Activated CD4-positive, alpha-beta memory T cell treated with anti-CD3 and anti-CD28 coated beads for 36 hours (primary cell): ENCODE measurements around the gene SNTG2. TPM values are rescaled to one million over a fixed set of nuclear protein-coding genes. Genes with fewer than 3 reads are reported as not detected.
A peak's percentile ranks its signal among the peaks of the same experiment; 100 is the strongest.

Experiments used
- CTCF ChIA-PET: fragments of 350-600 bp; sonication (Branson Sonifier 250); formaldehyde crosslinking; loops from one replicate; lab custom pipeline; 2021; ENCODE audit warnings: antibody characterized with exemption, inconsistent platforms; lab: Charles Lee
- POLR2A ChIA-PET: fragments of 350-600 bp; sonication (Branson Sonifier 250); formaldehyde crosslinking; loops from one replicate; lab custom pipeline; 2021; ENCODE audit warnings: antibody characterized with exemption; lab: Charles Lee
- DNase-seq: peaks from one replicate; pipeline ENCODE4 v3.0.0-alpha.2; 2020
- H3K27ac Mint-ChIP-seq: one replicate; pipeline ENCODE4 v1.8.0; 2021; ENCODE audit warnings: mixed read lengths
- H3K27me3 Mint-ChIP-seq: one replicate; pipeline ENCODE4 v1.8.0; 2021; ENCODE audit warnings: mixed read lengths
- H3K36me3 Mint-ChIP-seq: one replicate; pipeline ENCODE4 v1.8.0; 2021; ENCODE audit warnings: mixed read lengths
- H3K4me1 Mint-ChIP-seq: one replicate; pipeline ENCODE4 v1.8.0; 2021; ENCODE audit warnings: low read depth, mixed read lengths
- H3K4me3 Mint-ChIP-seq: one replicate; pipeline ENCODE4 v1.8.0; 2021; ENCODE audit warnings: mild to moderate bottlenecking, mixed read lengths
- H3K9me3 Mint-ChIP-seq: one replicate; pipeline ENCODE4 v1.8.0; 2021; ENCODE audit warnings: mixed read lengths
- intact Hi-C: fragments of 100-400 bp; cut with micrococcal nuclease; formaldehyde crosslinking; loops from one replicate; pipeline ENCODE4 v1.15.1; 2023
- total RNA-seq, 2 experiments: library from RNA; stranded (reverse); gene quantifications; one replicate each; pipeline ENCODE4 v1.2.3, GENCODE V29; 2021

The SNTG2 gene
- total RNA-seq, 2 experiments from 2014 or later: 0.67 to 0.94 TPM

DNA sequence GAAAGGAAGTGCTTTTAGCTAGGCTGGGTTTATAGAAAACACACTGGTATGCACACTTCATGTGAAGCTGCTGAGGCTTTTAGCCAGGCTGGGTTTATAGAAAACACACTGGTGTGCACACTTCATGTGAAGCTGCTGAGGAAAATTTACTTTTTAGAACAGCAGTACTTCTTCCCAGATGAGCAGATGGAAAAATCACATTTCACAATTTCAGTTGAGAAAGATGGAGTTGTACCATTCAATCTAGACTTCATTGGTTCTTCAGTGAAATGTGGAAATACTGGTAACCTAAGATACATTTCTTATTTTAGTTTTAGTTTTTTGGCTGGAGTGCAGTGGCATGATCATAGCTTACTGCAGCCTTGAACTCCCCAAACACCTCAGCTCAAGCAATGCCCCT is 11.1 kb downstream of the SNTG2 start:
- Mint-ChIP-seq H3K27ac (no peak overlapping the region), H3K36me3 (no peaks in the 10 kb centered on the region), H3K27me3 (peaks cover 4% of the 10 kb centered on the region), H3K4me1 (no peaks in the 10 kb centered on the region), H3K4me3 (no peak overlapping the region), H3K9me3 (no peaks in the 10 kb centered on the region)
- POLR2A ChIA-PET: no interaction called here
- CTCF ChIA-PET: no interaction called here
- intact Hi-C loops: no loop called here
- DNase-seq: no peak

GRCh38 chr2:963876-964275 is 13.2 kb downstream of the SNTG2 start:
- Mint-ChIP-seq H3K4me1 (no peaks in the 10 kb centered on the region), H3K27ac (no peak overlapping the region), H3K27me3 (peaks cover 8% of the 10 kb centered on the region), H3K4me3 (no peak overlapping the region), H3K36me3 (no peaks in the 10 kb centered on the region), H3K9me3 (peaks cover 4% of the 10 kb centered on the region)
- DNase-seq: no peak
- POLR2A ChIA-PET: no interaction called here
- intact Hi-C loops: no loop called here
- CTCF ChIA-PET: no interaction called here

- intact Hi-C loops: no loop called here
- Mint-ChIP-seq H3K27ac (no peak overlapping the region), H3K27me3 (peaks cover 8% of the 10 kb centered on the region), H3K4me1 (no peaks in the 10 kb centered on the region), H3K36me3 (no peaks in the 10 kb centered on the region), H3K9me3 (peaks cover 7% of the 10 kb centered on the region), H3K4me3 (no peak overlapping the region)
- ChIA-PET POLR2A (no interaction called here), CTCF (no interaction called here)
- DNase-seq: no peak
These were observed 13.9 kb downstream of the SNTG2 start for GRCh38 chr2:964562-964961.

DNA sequence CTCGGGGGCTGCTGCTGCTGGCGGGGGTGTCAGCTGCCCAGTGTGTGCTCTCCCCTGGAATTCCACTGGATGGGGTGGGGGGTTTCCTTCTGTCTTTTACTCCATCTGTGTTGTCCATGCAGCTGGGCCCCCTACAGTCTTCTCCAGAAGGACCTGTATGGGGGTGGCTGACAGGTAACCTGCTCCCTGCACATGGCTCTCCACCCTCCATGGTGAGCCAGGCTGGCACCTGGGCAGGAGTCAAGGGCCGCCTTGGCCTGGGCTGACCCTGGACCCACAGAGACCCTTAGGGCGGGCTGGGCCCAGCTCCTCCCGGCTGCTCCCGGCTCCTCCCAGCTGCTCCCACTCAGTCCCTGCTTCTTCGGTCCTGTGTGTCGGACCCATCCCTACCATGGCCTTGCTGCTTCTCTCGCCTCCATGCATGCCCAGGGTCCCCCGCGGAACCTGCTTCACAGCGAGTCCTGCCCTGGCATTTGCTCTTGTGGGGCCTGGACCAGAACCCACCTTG is 15.0 kb downstream of the SNTG2 start:
- Mint-ChIP-seq H3K4me3 (no peak overlapping the region), H3K36me3 (no peaks in the 10 kb centered on the region), H3K4me1 (no peaks in the 10 kb centered on the region), H3K27ac (no peak overlapping the region), H3K9me3 (peaks cover 11% of the 10 kb centered on the region), H3K27me3 (peaks cover 8% of the 10 kb centered on the region)
- intact Hi-C loops: no loop called here
- ChIA-PET POLR2A (no interaction called here), CTCF (no interaction called here)
- DNase-seq: no peak

- intact Hi-C loops: no loop called here
- ChIA-PET CTCF (no interaction called here), POLR2A (no interaction called here)
- H3K9me3 Mint-ChIP-seq: peaks cover 18% of the 10 kb centered on the region
- no peak overlapping the region for H3K27ac Mint-ChIP-seq
- DNase-seq: no peak
- no peaks in the 10 kb centered on the region for H3K36me3 Mint-ChIP-seq
- H3K4me1 Mint-ChIP-seq: peaks cover 17% of the 10 kb centered on the region
- H3K27me3 Mint-ChIP-seq: peaks cover 30% of the 10 kb centered on the region
- no peak overlapping the region for H3K4me3 Mint-ChIP-seq
These were observed 22.5 kb downstream of the SNTG2 start for GRCh38 chr2:973129-973528.

GRCh38 chr2:974054-974453 is 23.4 kb downstream of the SNTG2 start:
- Mint-ChIP-seq H3K27me3 (peaks cover 30% of the 10 kb centered on the region), H3K4me3 (no peak overlapping the region), H3K27ac (peak overlapping the region; percentile 4), H3K4me1 (peaks cover 18% of the 10 kb centered on the region), H3K36me3 (no peaks in the 10 kb centered on the region), H3K9me3 (peaks cover 14% of the 10 kb centered on the region)
- DNase-seq: peak; percentile 39
- intact Hi-C loops: no loop called here
- ChIA-PET CTCF (interaction anchor here (0.6 kb wide), 1 partner anchor 24 kb away, joined by 3 read pairs; the partner anchor contains the start of gene SNTG2), POLR2A (no interaction called here)

GRCh38 chr2:974502-974901 is 23.9 kb downstream of the SNTG2 start:
- ChIA-PET CTCF (interaction anchor here (0.6 to 1.2 kb wide), 2 partner anchors 11 to 24 kb away, joined by 3 read pairs; partner anchors contain the start of gene SNTG2), POLR2A (no interaction called here)
- peaks cover 20% of the 10 kb centered on the region for H3K4me1 Mint-ChIP-seq
- H3K36me3 Mint-ChIP-seq: no peaks in the 10 kb centered on the region
- DNase-seq: no peak
- H3K9me3 Mint-ChIP-seq: peaks cover 12% of the 10 kb centered on the region
- intact Hi-C loops: no loop called here
- H3K27ac Mint-ChIP-seq: peak overlapping the region; percentile 4
- no peak overlapping the region for H3K4me3 Mint-ChIP-seq
- H3K27me3 Mint-ChIP-seq: peaks cover 30% of the 10 kb centered on the region

- CTCF ChIA-PET: interaction anchor here (1.2 kb wide), 1 partner anchor 11 kb away, joined by 3 read pairs; no protein-coding TSS in a partner anchor
- DNase-seq: no peak
- Mint-ChIP-seq H3K4me3 (no peak overlapping the region), H3K27ac (no peak overlapping the region), H3K9me3 (peaks cover 7% of the 10 kb centered on the region), H3K27me3 (peaks cover 30% of the 10 kb centered on the region), H3K36me3 (no peaks in the 10 kb centered on the region), H3K4me1 (peaks cover 20% of the 10 kb centered on the region)
- intact Hi-C loops: no loop called here
- POLR2A ChIA-PET: no interaction called here
These were observed 24.4 kb downstream of the SNTG2 start for GRCh38 chr2:975095-975494.

DNA sequence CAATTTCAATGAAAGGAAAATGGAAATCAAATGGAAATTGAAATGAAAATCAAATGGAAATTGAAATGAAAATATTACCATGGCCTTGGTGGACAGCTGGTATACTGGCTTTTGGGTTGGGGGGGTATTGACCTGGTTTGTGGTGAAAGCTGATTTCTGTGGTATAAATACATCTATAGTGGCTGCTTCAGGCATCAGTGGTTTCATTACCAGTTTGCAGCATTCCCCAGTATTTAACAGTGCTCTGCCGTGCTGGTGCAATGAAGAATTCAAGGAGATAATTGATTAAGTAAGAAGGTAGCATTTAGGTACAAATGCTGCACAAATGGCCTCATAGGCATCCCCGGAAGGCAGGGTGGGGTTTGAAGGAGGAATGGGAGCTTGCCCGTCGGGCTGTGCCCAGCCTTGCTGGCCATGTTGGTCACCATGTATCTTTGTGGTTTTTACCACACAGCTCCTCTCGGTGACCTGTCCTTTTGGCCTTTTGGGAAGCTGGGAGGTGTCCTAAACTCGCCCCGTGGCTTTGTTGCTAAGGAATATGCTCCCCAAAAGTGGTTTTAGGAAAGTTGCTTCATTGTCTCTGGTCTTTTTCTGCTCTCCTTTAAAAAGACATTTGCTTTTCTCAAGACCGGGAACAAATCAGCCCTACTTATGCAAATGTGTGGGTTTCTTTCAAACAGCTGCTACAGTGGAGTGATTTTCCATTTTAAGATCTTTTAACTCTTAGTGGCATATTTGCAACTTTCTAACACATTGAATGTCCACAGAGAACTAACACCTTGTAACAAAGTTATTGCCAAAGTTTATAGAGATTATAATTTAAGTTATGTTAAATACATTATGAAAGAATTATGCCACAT is 28.6 kb downstream of the SNTG2 start:
- H3K36me3 Mint-ChIP-seq: no peaks in the 10 kb centered on the region
- intact Hi-C loops: no loop called here
- H3K27me3 Mint-ChIP-seq: peaks cover 32% of the 10 kb centered on the region
- H3K27ac Mint-ChIP-seq: no peak overlapping the region
- peaks cover 13% of the 10 kb centered on the region for H3K4me1 Mint-ChIP-seq
- ChIA-PET POLR2A (no interaction called here), CTCF (no interaction called here)
- no peak overlapping the region for H3K4me3 Mint-ChIP-seq
- no peaks in the 10 kb centered on the region for H3K9me3 Mint-ChIP-seq
- DNase-seq: no peak

- H3K27me3 Mint-ChIP-seq: peaks cover 33% of the 10 kb centered on the region
- no peaks in the 10 kb centered on the region for H3K9me3 Mint-ChIP-seq
- no peaks in the 10 kb centered on the region for H3K36me3 Mint-ChIP-seq
- no peak for DNase-seq
- H3K27ac Mint-ChIP-seq: no peak overlapping the region
- H3K4me1 Mint-ChIP-seq: peaks cover 11% of the 10 kb centered on the region
- ChIA-PET CTCF (no interaction called here), POLR2A (no interaction called here)
- H3K4me3 Mint-ChIP-seq: no peak overlapping the region
- intact Hi-C loops: no loop called here
These were observed 29.5 kb downstream of the SNTG2 start for GRCh38 chr2:980176-980575.

- Mint-ChIP-seq H3K27me3 (peaks cover 29% of the 10 kb centered on the region), H3K4me3 (no peak overlapping the region), H3K9me3 (no peaks in the 10 kb centered on the region), H3K4me1 (peaks cover 9% of the 10 kb centered on the region), H3K36me3 (no peaks in the 10 kb centered on the region), H3K27ac (no peak overlapping the region)
- CTCF ChIA-PET: no interaction called here
- intact Hi-C loops: no loop called here
- no peak for DNase-seq
- POLR2A ChIA-PET: no interaction called here
These were observed 30.6 kb downstream of the SNTG2 start for GRCh38 chr2:981258-981657.

DNA sequence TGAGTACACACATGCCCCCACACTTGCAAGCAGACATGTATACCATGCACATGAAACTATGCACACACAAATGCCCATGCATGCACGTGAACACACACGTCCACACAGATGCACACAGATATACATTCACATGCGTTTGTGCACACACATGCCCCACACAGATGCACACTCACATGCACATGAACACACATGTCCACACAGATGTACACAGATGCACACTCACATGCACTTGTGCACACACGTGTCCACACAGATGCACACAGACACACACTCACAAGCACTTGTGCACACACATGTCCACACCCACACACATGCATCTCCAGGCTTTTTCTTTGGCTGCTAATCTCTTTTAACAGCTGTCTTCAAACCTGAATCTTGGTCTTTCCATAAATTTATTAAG is 31.1 kb downstream of the SNTG2 start:
- peaks cover 9% of the 10 kb centered on the region for H3K4me1 Mint-ChIP-seq
- H3K4me3 Mint-ChIP-seq: no peak overlapping the region
- ChIA-PET CTCF (no interaction called here), POLR2A (no interaction called here)
- no peak for DNase-seq
- intact Hi-C loops: no loop called here
- H3K27me3 Mint-ChIP-seq: peaks cover 25% of the 10 kb centered on the region
- no peaks in the 10 kb centered on the region for H3K9me3 Mint-ChIP-seq
- no peak overlapping the region for H3K27ac Mint-ChIP-seq
- H3K36me3 Mint-ChIP-seq: no peaks in the 10 kb centered on the region
